Dendritic cell treated with granulocyte-macrophage colony-stimulating factor and Interleukin-4, amounts not matched to agents 40 ng/mL and 50 ng/mL, for 4 days (primary cell): ENCODE measurements around the gene THAP7.

Experiments used
- H3K27ac Mint-ChIP-seq: one replicate; pipeline ENCODE4 v1.8.0; 2022; ENCODE audit warnings: mild to moderate bottlenecking, mixed read lengths
- H3K27me3 Mint-ChIP-seq: one replicate; pipeline ENCODE4 v1.8.0; 2022; ENCODE audit warnings: mild to moderate bottlenecking, mixed read lengths
- H3K36me3 Mint-ChIP-seq: one replicate; pipeline ENCODE4 v1.8.0; 2022; ENCODE audit warnings: low read depth, mixed read lengths
- H3K4me1 Mint-ChIP-seq: one replicate; pipeline ENCODE4 v1.8.0; 2022; ENCODE audit warnings: low read depth, mixed read lengths
- H3K4me3 Mint-ChIP-seq: one replicate; pipeline ENCODE4 v1.8.0; 2022; ENCODE audit warnings: mild to moderate bottlenecking, moderate library complexity, mixed read lengths
- H3K9me3 Mint-ChIP-seq: one replicate; pipeline ENCODE4 v1.8.0; 2022; ENCODE audit warnings: mixed read lengths
- intact Hi-C: fragments of 100-400 bp; cut with micrococcal nuclease; formaldehyde crosslinking; loops from one replicate; pipeline ENCODE4 v1.15.0; 2022

THAP7 gene

GRCh38 chr22:20955548-20955947 lies 46.4 kb downstream of the THAP7 start:
- H3K36me3 Mint-ChIP-seq, result peaks cover 65% of the 10 kb centered on the region
- H3K9me3 Mint-ChIP-seq, result no peaks in the 10 kb centered on the region
- peaks cover 36% of the 10 kb centered on the region for H3K4me1 Mint-ChIP-seq
- no peak overlapping the region for H3K4me3 Mint-ChIP-seq
- no peak overlapping the region for H3K27ac Mint-ChIP-seq
- intact Hi-C loops, result loop anchor here (5.0 kb wide), 1 partner anchor 68 kb away; no protein-coding TSS in a partner anchor
- H3K27me3 Mint-ChIP-seq, result no peaks in the 10 kb centered on the region

- Mint-ChIP-seq H3K4me3 (no peak overlapping the region), H3K36me3 (peaks cover 72% of the 10 kb centered on the region), H3K4me1 (peaks cover 36% of the 10 kb centered on the region), H3K27me3 (no peaks in the 10 kb centered on the region), H3K9me3 (no peaks in the 10 kb centered on the region), H3K27ac (no peak overlapping the region)
- intact Hi-C loops, result no loop called here
These were observed 48.0 kb downstream of the THAP7 start for GRCh38 chr22:20953668-20954500.

GRCh38 chr22:20953342-20953608 lies 48.6 kb downstream of the THAP7 start:
- H3K36me3 Mint-ChIP-seq, result peaks cover 78% of the 10 kb centered on the region
- H3K27me3 Mint-ChIP-seq, result no peaks in the 10 kb centered on the region
- H3K27ac Mint-ChIP-seq, result no peak overlapping the region
- peaks cover 31% of the 10 kb centered on the region for H3K4me1 Mint-ChIP-seq
- H3K4me3 Mint-ChIP-seq, result no peak overlapping the region
- intact Hi-C loops, result no loop called here
- no peaks in the 10 kb centered on the region for H3K9me3 Mint-ChIP-seq

- Mint-ChIP-seq H3K4me3 (no peak overlapping the region), H3K9me3 (no peaks in the 10 kb centered on the region), H3K4me1 (peaks cover 26% of the 10 kb centered on the region), H3K27ac (no peak overlapping the region), H3K27me3 (no peaks in the 10 kb centered on the region), H3K36me3 (peaks cover 78% of the 10 kb centered on the region)
- intact Hi-C loops, result no loop called here
These were observed 49.2 kb downstream of the THAP7 start for GRCh38 chr22:20952544-20953341.

GRCh38 chr22:20951932-20952380 lies 50.0 kb downstream of the THAP7 start:
- Mint-ChIP-seq H3K9me3 (no peaks in the 10 kb centered on the region), H3K27ac (no peak overlapping the region), H3K36me3 (peaks cover 71% of the 10 kb centered on the region), H3K4me1 (peaks cover 25% of the 10 kb centered on the region), H3K27me3 (no peaks in the 10 kb centered on the region), H3K4me3 (no peak overlapping the region)
- intact Hi-C loops, result no loop called here

- Mint-ChIP-seq H3K27ac (no peak overlapping the region), H3K9me3 (no peaks in the 10 kb centered on the region), H3K36me3 (peaks cover 66% of the 10 kb centered on the region), H3K4me1 (peaks cover 19% of the 10 kb centered on the region), H3K27me3 (no peaks in the 10 kb centered on the region), H3K4me3 (no peak overlapping the region)
- intact Hi-C loops, result no loop called here
These were observed 50.6 kb downstream of the THAP7 start for GRCh38 chr22:20951151-20951931.

GRCh38 chr22:20949698-20950183 lies 52.2 kb downstream of the THAP7 start:
- H3K9me3 Mint-ChIP-seq, result no peaks in the 10 kb centered on the region
- H3K27me3 Mint-ChIP-seq, result no peaks in the 10 kb centered on the region
- H3K4me3 Mint-ChIP-seq, result no peak overlapping the region
- no peak overlapping the region for H3K27ac Mint-ChIP-seq
- peaks cover 66% of the 10 kb centered on the region for H3K36me3 Mint-ChIP-seq
- H3K4me1 Mint-ChIP-seq, result peaks cover 20% of the 10 kb centered on the region
- intact Hi-C loops, result no loop called here
